Glutamatergic neuron (in vitro differentiated cells): Measurements from ENCODE around the gene PTPRN2. TPM values are rescaled to one million over a fixed set of nuclear protein-coding genes. Genes with fewer than 3 reads are reported as not detected.
"Not testable (repeated sequence)": the region's sequence is repeated elsewhere in the genome, so short reads cannot be mapped to it uniquely, and the experiment has no call there.

Experiments
- DNase-seq: peaks from one replicate; pipeline ENCODE4 v3.0.0; 2022
- H3K27ac Mint-ChIP-seq: one replicate; pipeline ENCODE4 v1.8.0; 2020; ENCODE audit warnings: mild to moderate bottlenecking, mixed read lengths, inconsistent platforms; ENCODE audit not compliant: unreplicated experiment
- H3K27me3 Mint-ChIP-seq: one replicate; pipeline ENCODE4 v1.8.0; 2020; ENCODE audit warnings: mild to moderate bottlenecking, moderate library complexity, mixed read lengths, inconsistent platforms; ENCODE audit not compliant: unreplicated experiment
- H3K36me3 Mint-ChIP-seq: one replicate; pipeline ENCODE4 v1.8.0; 2020; ENCODE audit warnings: mild to moderate bottlenecking, mixed read lengths, inconsistent platforms; ENCODE audit not compliant: unreplicated experiment
- H3K4me1 Mint-ChIP-seq: one replicate; pipeline ENCODE4 v1.8.0; 2020; ENCODE audit warnings: mild to moderate bottlenecking, low read depth, mixed read lengths, inconsistent platforms; ENCODE audit not compliant: unreplicated experiment
- H3K4me3 Mint-ChIP-seq: one replicate; pipeline ENCODE4 v1.8.0; 2020; ENCODE audit warnings: mild to moderate bottlenecking, mixed read lengths, inconsistent platforms; ENCODE audit not compliant: unreplicated experiment
- H3K9me3 Mint-ChIP-seq: one replicate; pipeline ENCODE4 v1.8.0; 2020; ENCODE audit warnings: mild to moderate bottlenecking, moderate library complexity, mixed read lengths, inconsistent platforms; ENCODE audit not compliant: unreplicated experiment
- total RNA-seq: library from RNA; stranded (reverse); fragmentation: NEBNext Ultra II Directional; extraction: Animal tissue kit (Norgen Biotek cat#: 25700); gene quantifications from one replicate; pipeline ENCODE4 v1.2.1, GENCODE V29; 2021; ENCODE audit not compliant: unreplicated experiment
- TF ChIP-seq, protein P1 (sequence below): fragments of 200-600 bp; sonication (generic); IDR thresholded peaks from one replicate; pipeline ENCODE4 v1.5.0; 2021; ENCODE audit not compliant: partially characterized antibody, unreplicated experiment

Gene PTPRN2
- total RNA-seq, 1 donor from 2014 or later = 49.0 TPM

DNA sequence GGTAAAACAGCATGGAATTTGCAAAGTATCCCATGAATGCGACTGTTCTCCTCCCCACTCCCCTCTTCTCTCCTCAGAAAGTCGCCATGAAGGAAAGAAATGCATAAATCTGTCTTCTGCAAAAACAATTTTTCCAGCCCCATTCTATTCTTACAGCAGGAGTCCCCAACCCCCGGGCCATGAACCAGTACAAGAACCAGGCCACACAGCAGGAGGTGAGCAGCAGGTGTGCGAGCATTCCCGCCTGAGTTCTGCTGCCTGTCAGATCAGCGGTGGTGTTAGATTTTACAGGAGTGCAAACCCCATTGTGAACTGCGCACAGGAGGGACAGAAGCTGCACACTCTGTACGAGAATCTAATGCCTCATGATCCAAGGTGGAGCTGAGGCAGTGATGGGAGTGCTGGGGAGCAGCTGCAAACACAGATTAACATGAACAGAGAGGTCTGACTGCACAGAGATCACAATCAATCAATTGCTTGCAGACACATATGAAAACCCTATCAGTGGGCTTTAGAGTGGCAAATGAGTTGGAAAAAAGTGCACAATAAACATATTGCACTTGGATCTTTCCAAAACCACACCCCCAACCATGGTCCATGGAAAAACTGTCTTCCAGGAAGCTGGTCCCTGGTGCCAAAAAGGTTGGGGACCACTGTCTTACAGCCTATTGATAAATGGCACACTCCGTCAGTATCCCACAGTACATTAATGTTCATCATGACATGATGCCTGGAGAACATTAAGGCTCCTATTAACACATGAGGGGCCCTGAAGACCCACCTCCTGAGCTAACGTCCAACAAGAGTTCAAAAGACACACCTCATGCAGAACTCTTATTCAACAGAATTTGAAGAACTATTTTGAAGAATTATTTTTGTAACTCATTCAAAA is 205.0 kb downstream of the PTPRN2 start:
- peaks cover 18% of the 10 kb centered on the region for H3K4me1 Mint-ChIP-seq
- peaks cover 10% of the 10 kb centered on the region for H3K27me3 Mint-ChIP-seq
- H3K27ac Mint-ChIP-seq = no peak overlapping the region
- peaks cover 31% of the 10 kb centered on the region for H3K36me3 Mint-ChIP-seq
- TF ChIP-seq, protein P1, sequence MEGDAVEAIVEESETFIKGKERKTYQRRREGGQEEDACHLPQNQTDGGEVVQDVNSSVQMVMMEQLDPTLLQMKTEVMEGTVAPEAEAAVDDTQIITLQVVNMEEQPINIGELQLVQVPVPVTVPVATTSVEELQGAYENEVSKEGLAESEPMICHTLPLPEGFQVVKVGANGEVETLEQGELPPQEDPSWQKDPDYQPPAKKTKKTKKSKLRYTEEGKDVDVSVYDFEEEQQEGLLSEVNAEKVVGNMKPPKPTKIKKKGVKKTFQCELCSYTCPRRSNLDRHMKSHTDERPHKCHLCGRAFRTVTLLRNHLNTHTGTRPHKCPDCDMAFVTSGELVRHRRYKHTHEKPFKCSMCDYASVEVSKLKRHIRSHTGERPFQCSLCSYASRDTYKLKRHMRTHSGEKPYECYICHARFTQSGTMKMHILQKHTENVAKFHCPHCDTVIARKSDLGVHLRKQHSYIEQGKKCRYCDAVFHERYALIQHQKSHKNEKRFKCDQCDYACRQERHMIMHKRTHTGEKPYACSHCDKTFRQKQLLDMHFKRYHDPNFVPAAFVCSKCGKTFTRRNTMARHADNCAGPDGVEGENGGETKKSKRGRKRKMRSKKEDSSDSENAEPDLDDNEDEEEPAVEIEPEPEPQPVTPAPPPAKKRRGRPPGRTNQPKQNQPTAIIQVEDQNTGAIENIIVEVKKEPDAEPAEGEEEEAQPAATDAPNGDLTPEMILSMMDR = no peak
- DNase-seq = no peak
- no peak overlapping the region for H3K4me3 Mint-ChIP-seq
- H3K9me3 Mint-ChIP-seq = peaks cover 19% of the 10 kb centered on the region

DNA sequence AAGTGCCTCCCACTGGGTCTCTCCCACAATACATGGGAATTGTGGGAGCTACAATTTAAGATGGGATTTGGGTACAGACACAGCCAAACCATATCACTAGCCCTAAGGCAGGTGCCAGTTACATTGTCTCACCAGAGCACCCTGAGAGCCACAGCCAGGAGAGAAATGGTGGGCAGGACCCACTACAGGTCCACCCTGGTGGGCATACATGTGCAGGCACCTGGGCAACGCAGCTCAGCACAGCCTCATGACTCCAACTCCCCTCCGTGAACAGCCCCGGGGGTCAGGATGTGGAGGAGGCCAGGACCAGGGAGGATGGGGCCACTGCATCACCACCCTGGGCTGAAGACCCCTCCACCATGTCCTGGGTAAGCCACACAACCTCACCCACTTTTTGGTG is 205.7 kb downstream of the PTPRN2 start:
- H3K9me3 Mint-ChIP-seq = peaks cover 16% of the 10 kb centered on the region
- TF ChIP-seq, protein P1 = no peak
- H3K36me3 Mint-ChIP-seq = peaks cover 37% of the 10 kb centered on the region
- no peak overlapping the region for H3K27ac Mint-ChIP-seq
- H3K27me3 Mint-ChIP-seq = peaks cover 14% of the 10 kb centered on the region
- DNase-seq = no peak
- no peak overlapping the region for H3K4me3 Mint-ChIP-seq
- H3K4me1 Mint-ChIP-seq = peaks cover 13% of the 10 kb centered on the region

DNA sequence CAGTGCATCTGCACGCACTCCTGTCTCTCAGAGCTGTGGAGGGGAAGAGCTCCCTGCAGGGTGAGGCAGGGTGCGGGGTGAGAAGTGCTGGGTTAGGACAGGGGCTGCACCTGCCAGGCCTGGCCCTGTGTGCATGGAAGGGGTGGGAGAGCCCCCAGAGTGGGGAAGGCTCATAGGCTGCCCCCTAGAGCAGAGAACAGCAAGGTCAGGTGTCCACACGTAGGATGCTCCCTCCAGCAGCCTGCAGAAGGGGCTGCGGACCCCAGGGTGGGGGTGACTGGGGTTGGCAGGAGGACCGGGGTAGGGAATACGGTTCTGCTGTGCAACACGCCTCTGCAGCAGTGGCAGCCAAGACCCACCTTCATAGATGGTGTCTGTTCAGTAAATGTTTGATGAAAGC is 208.6 kb downstream of the PTPRN2 start:
- Mint-ChIP-seq H3K36me3 (peaks cover 33% of the 10 kb centered on the region), H3K9me3 (peaks cover 17% of the 10 kb centered on the region), H3K4me1 (peaks cover 4% of the 10 kb centered on the region), H3K27ac (no peak overlapping the region), H3K27me3 (peaks cover 13% of the 10 kb centered on the region), H3K4me3 (no peak overlapping the region)
- TF ChIP-seq, protein P1 = no peak
- no peak for DNase-seq

DNA sequence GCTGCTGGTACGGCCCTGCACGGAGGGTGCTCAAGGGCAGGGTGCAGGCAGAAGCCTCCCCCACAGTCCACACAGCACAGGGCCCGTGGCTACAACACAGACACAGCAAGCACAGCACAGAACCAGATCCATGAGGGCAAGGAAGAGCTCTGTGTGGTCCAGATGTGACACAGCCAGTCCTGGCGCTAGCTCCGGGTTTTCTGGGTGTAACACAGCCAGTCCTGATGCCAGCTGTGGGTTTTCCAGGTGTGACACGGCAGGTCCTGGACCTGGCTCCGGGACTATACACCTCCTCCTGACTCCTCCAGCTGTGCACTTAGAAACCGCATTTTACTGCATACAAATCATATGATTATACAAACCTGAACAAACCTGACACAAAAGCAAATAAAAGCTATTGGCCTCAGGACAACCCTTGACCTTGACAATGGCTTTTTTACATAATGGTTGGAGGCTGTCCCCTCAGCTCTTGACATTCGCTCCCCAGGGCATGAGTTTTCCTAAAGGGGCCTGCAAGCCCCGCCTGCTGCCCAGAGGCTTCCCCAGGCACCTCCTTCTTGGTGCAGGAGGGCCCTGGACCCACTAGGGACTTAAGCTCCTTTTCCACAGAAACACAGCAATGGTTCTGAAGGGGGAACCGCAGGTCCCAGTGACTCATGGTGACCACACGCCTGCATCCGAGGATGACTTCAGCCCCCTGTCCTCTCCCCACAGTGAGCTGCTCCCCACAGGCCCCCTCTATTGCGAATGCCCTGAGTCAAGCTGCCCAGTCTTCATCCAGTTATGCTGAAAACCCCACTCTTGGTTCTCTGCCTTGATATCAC is 209.6 kb downstream of the PTPRN2 start:
- no peak overlapping the region for H3K4me3 Mint-ChIP-seq
- no peak overlapping the region for H3K27ac Mint-ChIP-seq
- peaks cover 4% of the 10 kb centered on the region for H3K4me1 Mint-ChIP-seq
- no peak for DNase-seq
- TF ChIP-seq, protein P1 = no peak
- peaks cover 13% of the 10 kb centered on the region for H3K27me3 Mint-ChIP-seq
- peaks cover 33% of the 10 kb centered on the region for H3K36me3 Mint-ChIP-seq
- peaks cover 20% of the 10 kb centered on the region for H3K9me3 Mint-ChIP-seq

DNA sequence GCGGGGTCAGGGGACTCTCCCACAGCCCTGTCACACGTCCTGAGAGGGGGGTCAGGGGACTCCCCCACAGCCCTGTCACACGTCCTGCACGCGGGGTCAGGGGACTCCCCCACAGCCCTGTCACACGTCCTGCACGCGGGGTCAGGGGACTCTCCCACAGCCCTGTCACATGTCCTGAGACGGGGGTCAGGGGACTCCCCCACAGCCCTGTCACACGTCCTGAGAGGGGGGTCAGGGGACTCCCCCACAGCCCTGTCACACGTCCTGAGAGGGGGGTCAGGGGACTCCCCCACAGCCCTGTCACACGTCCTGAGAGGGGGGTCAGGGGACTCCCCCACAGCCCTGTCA is 210.8 kb downstream of the PTPRN2 start:
- not testable (repeated sequence) for H3K4me1 Mint-ChIP-seq, DNase-seq, H3K4me3 Mint-ChIP-seq, H3K27me3 Mint-ChIP-seq, H3K27ac Mint-ChIP-seq
- Mint-ChIP-seq H3K9me3 (peaks cover 17% of the 10 kb centered on the region), H3K36me3 (peaks cover 32% of the 10 kb centered on the region)

DNA sequence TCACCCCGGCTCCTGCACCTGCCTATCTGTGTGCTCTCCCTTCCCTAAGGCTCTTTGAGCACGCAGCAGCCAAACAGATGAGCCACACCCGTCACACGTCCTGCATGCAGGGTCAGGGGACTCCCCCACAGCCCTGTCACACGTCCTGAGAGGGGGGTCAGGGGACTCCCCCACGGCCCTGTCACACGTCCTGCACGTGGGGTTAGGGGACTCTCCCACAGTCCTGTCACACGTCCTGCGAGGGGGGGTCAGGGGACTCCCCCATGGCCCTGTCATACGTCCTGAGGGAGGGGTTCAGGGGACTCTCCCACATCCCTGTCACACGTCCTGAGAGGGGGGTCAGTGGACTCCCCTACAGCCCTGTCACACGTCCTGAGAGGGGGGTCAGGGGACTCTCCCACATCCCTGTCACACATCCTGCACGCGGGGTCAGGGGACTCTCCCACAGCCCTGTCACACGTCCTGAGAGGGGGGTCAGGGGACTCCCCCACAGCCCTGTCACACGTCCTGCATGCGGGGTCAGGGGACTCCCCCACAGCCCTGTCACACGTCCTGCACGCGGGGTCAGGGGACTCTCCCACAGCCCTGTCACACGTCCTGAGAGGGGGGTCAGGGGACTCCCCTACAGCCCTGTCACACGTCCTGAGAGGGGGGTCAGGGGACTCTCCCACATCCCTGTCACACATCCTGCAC is 211.3 kb downstream of the PTPRN2 start:
- peaks cover 15% of the 10 kb centered on the region for H3K9me3 Mint-ChIP-seq
- H3K4me3 Mint-ChIP-seq, H3K27me3 Mint-ChIP-seq, H3K4me1 Mint-ChIP-seq, H3K27ac Mint-ChIP-seq, DNase-seq: not testable (repeated sequence)
- H3K36me3 Mint-ChIP-seq = peaks cover 26% of the 10 kb centered on the region
